HG03575 (cell line): ENCODE data around the gene CRYGC.

Source experiments
- ATAC-seq: cut with Tn5 transposase; IDR thresholded peaks from one replicate; pipeline ENCODE4 v1.9.1; 2021; ENCODE audit not compliant: unreplicated experiment, insufficient number of reproducible peaks, low FRiP score; ENCODE audit errors: extremely low read depth

The CRYGC gene

GRCh38 chr2:208129744-208130711 is at the start of gene CRYGC:
CRYGC (minus strand) TSS chr2:208129828; CDS start chr2:208129792, 36 bp downstream.
- ATAC-seq = no peak

GRCh38 chr2:208179028-208179609 is 49.5 kb upstream of the CRYGC start:
- ATAC-seq = no peak

- no peak for ATAC-seq
These were observed 46.2 kb upstream of the CRYGC start for GRCh38 chr2:208175840-208176153.

- ATAC-seq = peak; percentile 100
These were observed 45.6 kb upstream of the CRYGC start for GRCh38 chr2:208175069-208175839.

DNA sequence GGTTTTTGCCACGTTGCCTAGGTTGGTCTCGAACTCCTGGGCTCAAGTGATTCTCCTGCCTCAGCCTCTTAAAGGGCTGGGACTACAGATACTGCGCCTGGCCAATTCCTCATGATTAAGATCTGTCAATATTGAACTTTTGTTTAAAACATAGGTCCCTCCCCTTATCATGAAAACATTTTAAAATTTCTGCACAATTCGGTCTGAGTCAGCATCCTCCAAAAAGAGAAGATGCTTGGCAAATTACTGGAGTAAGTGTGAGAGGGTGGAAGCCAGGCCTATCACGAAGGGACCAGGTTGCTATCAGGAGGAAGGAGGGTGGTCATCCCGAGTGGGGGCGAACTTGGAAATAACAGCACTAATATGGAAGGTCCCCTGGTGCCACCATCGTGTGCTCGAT is 44.5 kb upstream of the CRYGC start:
- no peak for ATAC-seq

- ATAC-seq = no peak
These were observed 42.5 kb upstream of the CRYGC start for GRCh38 chr2:208172125-208172524.

DNA sequence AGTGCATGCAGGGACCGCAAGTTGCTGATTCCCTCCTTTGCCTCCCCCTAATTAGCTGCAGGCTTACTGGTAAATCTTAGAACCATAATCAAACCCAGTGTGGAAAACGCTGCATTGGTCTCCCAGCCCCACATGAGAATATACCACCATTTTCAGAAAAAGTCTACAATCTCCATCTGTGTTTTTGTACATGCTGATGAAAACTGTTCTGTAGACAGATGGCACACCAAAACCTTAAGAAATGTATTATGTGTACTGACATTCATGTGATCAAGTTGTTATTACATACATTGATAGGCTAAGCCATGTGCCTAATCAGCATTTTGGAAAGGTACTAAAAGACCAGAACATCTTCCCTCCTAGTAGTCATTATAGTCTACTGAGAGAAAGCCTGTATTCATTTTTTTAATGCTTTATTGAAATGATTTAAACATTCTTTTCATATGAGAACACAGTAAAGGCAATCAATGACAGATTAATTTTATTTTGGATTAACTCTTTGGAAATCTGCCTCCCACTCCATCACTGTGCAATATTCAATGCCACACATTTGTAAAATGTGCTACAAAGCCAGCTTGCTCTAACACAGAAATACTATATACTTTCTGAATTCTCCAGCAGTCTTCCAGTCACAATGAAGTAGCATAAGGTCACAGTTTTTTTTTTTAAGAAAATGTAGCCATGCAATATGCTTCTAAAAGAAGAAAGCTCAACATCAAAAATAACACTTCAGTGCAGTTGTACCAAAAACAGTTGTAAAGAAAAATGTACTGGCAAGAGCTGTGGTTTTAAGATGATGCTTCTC is 35.5 kb upstream of the CRYGC start:
- no peak for ATAC-seq

DNA sequence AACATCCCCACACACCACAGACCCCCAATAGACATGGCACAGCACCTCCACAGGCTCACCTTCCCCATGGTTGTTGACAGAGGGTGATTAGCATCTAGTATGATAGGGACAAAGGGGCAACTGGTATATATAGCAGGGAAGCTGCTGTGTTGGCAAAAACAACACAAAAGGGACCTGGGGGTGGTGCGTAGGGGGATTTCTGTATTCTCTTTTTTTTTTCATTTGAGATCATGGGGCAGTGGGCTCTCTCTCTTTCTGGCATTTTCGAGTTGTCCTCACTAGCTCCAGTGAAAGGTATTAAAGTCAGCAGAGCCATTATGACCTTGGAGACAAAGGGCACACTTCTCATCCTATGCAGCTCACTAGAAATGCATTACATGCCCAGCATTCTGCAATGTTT is 33.9 kb upstream of the CRYGC start, which contains the start of gene CRYGA:
CRYGA (minus strand) TSS at position 101 of the 400 bp plus-strand sequence; CDS start at position 68, 33 bp downstream.
- no peak for ATAC-seq

GRCh38 chr2:208156439-208156838 is 26.8 kb upstream of the CRYGC start:
- no peak for ATAC-seq

DNA sequence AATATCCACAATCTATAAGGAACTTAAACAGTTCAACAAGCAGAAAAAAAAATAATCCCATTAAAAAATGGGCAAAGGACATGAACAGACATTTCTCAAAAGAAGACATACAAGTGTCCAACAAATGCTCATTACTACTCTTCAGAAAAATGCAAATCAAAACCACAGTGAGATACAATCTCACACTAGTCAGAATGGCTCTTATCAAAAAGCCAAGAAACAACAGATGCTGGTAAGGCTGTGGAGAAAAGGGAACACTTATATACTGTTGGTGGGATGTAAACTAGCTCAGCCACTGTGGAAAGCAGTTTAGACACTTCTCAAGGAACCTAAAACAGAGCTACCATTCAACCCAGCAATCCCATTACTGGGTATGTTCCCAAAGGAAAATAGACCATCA is 23.5 kb upstream of the CRYGC start:
- no peak for ATAC-seq

DNA sequence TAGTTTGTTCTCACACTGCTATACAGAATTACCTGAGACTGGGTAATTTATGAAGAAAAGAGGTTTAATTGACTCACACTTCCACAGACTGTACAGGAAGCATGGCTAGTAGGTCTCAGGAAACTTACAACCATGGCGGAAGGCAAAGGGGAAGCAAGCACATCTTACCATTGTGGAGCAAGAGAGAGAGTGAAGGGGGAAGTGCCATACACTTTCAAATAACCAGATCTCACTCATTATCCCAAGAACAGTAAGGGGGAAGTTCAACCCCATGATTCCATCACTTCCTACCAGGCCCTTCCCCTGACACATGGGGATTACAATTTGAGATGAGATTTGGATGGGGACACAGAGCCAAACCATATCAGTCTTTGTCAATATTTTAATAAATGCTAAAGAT is 21.3 kb upstream of the CRYGC start:
- ATAC-seq = no peak

GRCh38 chr2:208150094-208150493 is 20.5 kb upstream of the CRYGC start:
- no peak for ATAC-seq

GRCh38 chr2:208148803-208149202 is 19.2 kb upstream of the CRYGC start:
- no peak for ATAC-seq

- ATAC-seq = no peak
These were observed 18.1 kb upstream of the CRYGC start for GRCh38 chr2:208147759-208148158.

DNA sequence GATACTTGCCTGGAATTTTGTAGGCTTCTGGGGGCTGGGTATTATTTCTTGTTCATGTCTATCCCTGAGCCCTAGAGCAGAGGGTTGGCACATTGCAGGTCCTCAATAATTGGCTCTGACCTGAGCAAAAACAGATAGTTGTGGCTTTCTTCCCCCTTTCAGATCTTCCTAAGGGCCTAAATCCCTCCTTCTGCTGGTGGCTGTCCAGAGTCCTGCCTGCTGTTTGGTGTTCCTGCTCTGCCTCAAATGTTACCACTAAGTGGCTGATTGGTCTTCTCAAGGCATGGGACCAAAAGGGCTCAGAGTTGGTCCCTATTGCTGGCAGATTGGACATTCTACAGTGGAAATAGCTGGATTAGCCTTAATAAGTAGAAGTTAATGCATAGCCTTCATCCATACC is 17.4 kb upstream of the CRYGC start:
- no peak for ATAC-seq

- no peak for ATAC-seq
These were observed 16.4 kb upstream of the CRYGC start, which contains the start of gene CRYGB for GRCh38 chr2:208146006-208146405. CRYGB (minus strand) TSS chr2:208146158; CDS start chr2:208146120, 38 bp downstream.

DNA sequence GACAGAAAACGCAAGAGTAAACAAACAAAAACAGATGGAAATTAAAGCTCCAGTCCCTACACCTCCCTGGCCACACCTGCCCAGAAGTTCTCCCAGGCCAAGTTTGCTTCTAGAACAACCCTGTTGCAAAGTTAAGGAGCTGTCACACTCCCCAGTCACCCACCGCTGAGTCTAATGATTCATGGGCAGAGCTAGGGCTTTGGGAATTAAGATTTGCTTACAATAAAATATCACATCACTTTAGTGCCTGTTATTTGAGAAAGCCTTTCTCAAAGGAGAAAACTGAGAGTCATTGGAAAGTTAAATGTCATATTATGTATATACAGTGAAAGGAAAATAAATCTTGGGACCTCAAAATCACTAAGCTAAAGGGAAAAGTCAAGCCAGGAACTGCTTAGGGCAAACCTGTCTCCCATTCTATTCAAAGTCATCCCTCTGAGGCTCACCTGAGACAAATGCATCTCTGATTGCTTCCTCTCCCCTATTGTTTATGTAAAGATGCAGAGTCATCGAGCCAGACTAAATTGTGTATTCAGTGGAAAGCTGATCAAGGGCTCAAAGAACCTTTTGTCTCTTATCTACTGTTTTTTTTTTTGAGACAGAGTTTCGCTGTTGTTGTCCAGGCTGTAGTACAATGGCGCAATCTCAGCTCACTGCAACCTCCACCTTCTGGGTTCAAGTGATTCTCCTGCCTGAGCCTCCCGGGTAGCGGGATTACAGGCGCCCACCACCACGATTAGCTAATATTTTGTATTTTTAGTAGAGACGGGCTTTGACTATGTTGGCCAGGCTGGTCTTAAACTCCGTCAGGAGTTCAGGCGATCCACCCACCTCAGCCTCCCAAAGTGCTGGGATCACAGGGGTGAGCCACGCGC is 13.5 kb upstream of the CRYGC start:
- no peak for ATAC-seq
